Pancreas (tissue), 8 donors: Measurements from ENCODE around the gene DYDC2. TPM values are rescaled to one million over a fixed set of nuclear protein-coding genes. Genes with fewer than 3 reads are reported as not detected.

Experiments used
- polyA plus RNA-seq, 2 donors: library from polyadenylated mRNA; stranded (reverse); fragments of 200-250 nt; gene quantifications; one replicate each; pipeline ENCODE4 v1.2.3, GENCODE V29; 2013
- total RNA-seq, 6 donors: library from RNA; stranded (reverse); fragmentation: NEBNext Ultra II Directional in 4 of 6; extraction: Animal tissue kit (Norgen Biotek cat#: 25700) in 4 of 6; gene quantifications; one replicate each; pipeline versions ENCODE4 v1.2.1 to v1.2.4, GENCODE V29; 2021 to 2023
- donor health status: healthy with polysubstance abuse.
- donor health status: DM: no; HTN: no; CAD: no; lungs with moderate emphysema.
- donor health status: DM: no; HTN: no; CAD: no.
- donor health status: Bipolar disorder and iron deficiency.
- donor health status: DM: yes; HTN: yes; CAD: no.
- donor health status: DM: no; HTN: no; CAD: no.
- donor health status: DM: no; HTN: no; CAD: no.
- donor health status: DM: yes; HTN: yes; CAD: no.

Gene DYDC2
- total and polyA plus RNA-seq, 8 donors, result 0.05 to 0.44 (median 0.24) TPM; not detected in 4

Other genes starting within 250 kb of the DYDC2 start
- 1 to 10 TPM in 4 of 6 donors, under 1 TPM in 2; 0.63 to 6.7 (median 2.8) TPM for gene PLAC9, start 224.1 kb upstream of the DYDC2 start, total RNA-seq
- 10 to 100 TPM in 1 of 2 donors, 1 to 10 TPM in 1; 7.6 to 14.6 TPM for gene PLAC9, start 224.1 kb upstream of the DYDC2 start, polyA plus RNA-seq
- gene ANXA11, start 151.2 kb upstream of the DYDC2 start, total RNA-seq, result 100 to 1,000 TPM in 2 of 6 donors, 10 to 100 TPM in 4; 74.0 to 140 (median 91.8) TPM
- gene ANXA11, start 151.2 kb upstream of the DYDC2 start, polyA plus RNA-seq, result 100 to 1,000 TPM; 128 to 193 TPM
- gene MAT1A, start 67.1 kb upstream of the DYDC2 start, total RNA-seq, result 10 to 100 TPM in 3 of 6 donors, 1 to 10 TPM in 3; 7.0 to 15.6 (median 10.0) TPM
- 1 to 10 TPM; 4.7 to 8.2 TPM for gene MAT1A, start 67.1 kb upstream of the DYDC2 start, polyA plus RNA-seq
- not detected for gene DYDC1, start within 50 bp of the DYDC2 start, total RNA-seq
- gene DYDC1, start within 50 bp of the DYDC2 start, polyA plus RNA-seq, result not detected
- gene PRXL2A, start 51.8 kb downstream of the DYDC2 start, total RNA-seq, result 10 to 100 TPM; 18.2 to 39.8 (median 26.8) TPM
- gene PRXL2A, start 51.8 kb downstream of the DYDC2 start, polyA plus RNA-seq, result 10 to 100 TPM; 18.6 to 38.4 TPM
- gene TSPAN14, start 97.5 kb downstream of the DYDC2 start, total RNA-seq, result 10 to 100 TPM; 20.5 to 61.9 (median 26.2) TPM
- gene TSPAN14, start 97.5 kb downstream of the DYDC2 start, polyA plus RNA-seq, result 10 to 100 TPM; 10.6 to 18.8 TPM
- gene SH2D4B, start 181.1 kb downstream of the DYDC2 start, total RNA-seq, result not detected
- under 1 TPM in 1 of 2 donors, not detected in 1; 0.02 TPM for gene SH2D4B, start 181.1 kb downstream of the DYDC2 start, polyA plus RNA-seq